Ishikawa (cell line): Measurements from ENCODE around the gene NRBF2.
A peak's percentile ranks its signal among the peaks of the same experiment; 100 is the strongest.

Experiments used
- CEBPB ChIP-seq: IDR thresholded peaks from 2 replicates; pipeline ENCODE4 v1.6.1; 2012
- CREB1 ChIP-seq: IDR thresholded peaks from 2 replicates; pipeline ENCODE4 v1.6.1; 2012; ENCODE audit warnings: low read depth
- EGR1 ChIP-seq: IDR thresholded peaks from 2 replicates; pipeline ENCODE4 v1.6.1; 2012
- EP300 ChIP-seq: IDR thresholded peaks from 2 replicates; pipeline ENCODE4 v1.6.1; 2012; ENCODE audit warnings: borderline replicate concordance
- FOXM1 ChIP-seq: IDR thresholded peaks from 2 replicates; pipeline ENCODE4 v1.6.1; 2012; ENCODE audit warnings: low read depth, borderline replicate concordance
- MAX ChIP-seq: IDR thresholded peaks from 2 replicates; pipeline ENCODE4 v1.6.1; 2012
- NFIC ChIP-seq: IDR thresholded peaks from 2 replicates; pipeline ENCODE4 v1.6.1; 2012
- RAD21 ChIP-seq: IDR thresholded peaks from 2 replicates; pipeline ENCODE4 v1.6.1; 2012; ENCODE audit warnings: low read depth
- REST ChIP-seq: IDR thresholded peaks from 2 replicates; pipeline ENCODE4 v1.6.1; 2012; ENCODE audit warnings: low read depth, mild to moderate bottlenecking
- TAF1 ChIP-seq: IDR thresholded peaks from 2 replicates; pipeline ENCODE4 v1.6.1; 2012; ENCODE audit warnings: low read depth, mild to moderate bottlenecking
- TCF12 ChIP-seq: IDR thresholded peaks from 2 replicates; pipeline ENCODE4 v1.6.1; 2012; ENCODE audit warnings: low read depth
- TEAD4 ChIP-seq: IDR thresholded peaks from 2 replicates; pipeline ENCODE4 v1.6.1; 2012
- USF1 ChIP-seq: IDR thresholded peaks from 2 replicates; pipeline ENCODE4 v1.6.1; 2012
- YY1 ChIP-seq: IDR thresholded peaks from 2 replicates; pipeline ENCODE4 v1.6.1; 2012; ENCODE audit warnings: low read depth
- ZBTB7A ChIP-seq: IDR thresholded peaks from 2 replicates; pipeline ENCODE4 v1.6.1; 2012; ENCODE audit warnings: low read depth

Gene NRBF2

GRCh38 chr10:63123727-63124362 is 9.3 kb upstream of the NRBF2 start:
- TF ChIP-seq FOXM1 (no peak), CEBPB (no peak), TAF1 (no peak), MAX (no peak), USF1 (no peak), EGR1 (no peak), CREB1 (no peak), TEAD4 (no peak), TCF12 (no peak), NFIC (no peak), RAD21 (no peak), REST (no peak), YY1 (no peak), ZBTB7A (no peak), EP300 (no peak)

- TF ChIP-seq TEAD4 (no peak), REST (no peak), EP300 (no peak), TCF12 (no peak), ZBTB7A (no peak), RAD21 (no peak), USF1 (no peak), FOXM1 (no peak), NFIC (no peak), CREB1 (no peak), CEBPB (no peak), MAX (no peak)
These were observed 7.7 kb upstream of the NRBF2 start for GRCh38 chr10:63125459-63125858.

- no peak for TF ChIP-seq TAF1
These were observed 4.7 kb upstream of the NRBF2 start for GRCh38 chr10:63128443-63128842.

GRCh38 chr10:63129888-63130287 is 3.2 kb upstream of the NRBF2 start:
- no peak for TF ChIP-seq YY1
- TF ChIP-seq TEAD4 = 0 out of 2 replicates have a peak, but pooled peaks have one; percentile 14
- no peak for TF ChIP-seq EP300

GRCh38 chr10:63132651-63133055 is 475 bp upstream of the NRBF2 start:
- TF ChIP-seq FOXM1 (no peak), TAF1 (no peak), USF1 (no peak), EP300 (no peak), YY1 (no peak; the same call in 1 of the 2 replicates)

- no peak for TF ChIP-seq CEBPB
- TF ChIP-seq TAF1 = no peak
- no peak for TF ChIP-seq RAD21
- TF ChIP-seq CREB1 = no peak
- TF ChIP-seq ZBTB7A = no peak
- no peak for TF ChIP-seq EP300
- TF ChIP-seq FOXM1 = no peak
- no peak for TF ChIP-seq MAX
- no peak for TF ChIP-seq TEAD4
- no peak for TF ChIP-seq YY1
- TF ChIP-seq NFIC = no peak
- TF ChIP-seq TCF12 = no peak
- TF ChIP-seq EGR1 = no peak
- TF ChIP-seq REST = no peak
- TF ChIP-seq USF1 = no peak
These were observed 861 bp downstream of the NRBF2 start for GRCh38 chr10:63133821-63134557.
